ENCODE data around the gene TSPAN11. TPM values are rescaled to one million over a fixed set of nuclear protein-coding genes. Genes with fewer than 3 reads are reported as not detected.
"Not testable (repeated sequence)": the region's sequence is repeated elsewhere in the genome, so short reads cannot be mapped to it uniquely, and the experiment has no call there.

TSPAN11 gene
- total RNA-seq, 1 donor from 2014 or later, result 12.4 TPM

- Mint-ChIP-seq H3K4me1 (ENCODE audit: low read depth, unreplicated experiment) (peaks cover 6% of the 10 kb centered on the region), H3K9me3 (ENCODE audit: unreplicated experiment) (peaks cover 4% of the 10 kb centered on the region), H3K27me3 (ENCODE audit: low read depth, unreplicated experiment) (peaks cover 17% of the 10 kb centered on the region), H3K4me3 (ENCODE audit: unreplicated experiment) (no peak overlapping the region), H3K27ac (ENCODE audit: unreplicated experiment) (no peak overlapping the region), H3K36me3 (ENCODE audit: low read depth, unreplicated experiment) (no peaks in the 10 kb centered on the region)
- TF ChIP-seq CTCF (IDR thresholded peaks at IDR 0.05; ENCODE audit: insufficient read depth, low read depth, low read length) (no peak), EZH2 (IDR thresholded peaks at IDR 0.05; ENCODE audit: insufficient read depth, low read length) (no peak)
- no peaks in the 10 kb centered on the region for H3K4me1 ChIP-seq (ENCODE audit: insufficient read depth, low read length)
- H3K4me2 ChIP-seq (ENCODE audit: low read length), result no peak overlapping the region
- H3K4me3 ChIP-seq (ENCODE audit: insufficient read depth, low read depth, low read length), result no peak overlapping the region
- H3K9ac ChIP-seq (ENCODE audit: low read length), result no peak overlapping the region
- H3K27ac ChIP-seq (ENCODE audit: low read depth, low read length), result no peak overlapping the region
- H4K20me1 ChIP-seq (ENCODE audit: insufficient read depth, low read length), result no peaks in the 10 kb centered on the region
- no peaks in the 10 kb centered on the region for H3K36me3 ChIP-seq (ENCODE audit: insufficient read depth, low read length)
- no peaks in the 10 kb centered on the region for H3K9me3 ChIP-seq (ENCODE audit: insufficient read depth, low read depth, low read length)
- FAIRE-seq (no peak), DNase-seq (ENCODE audit: low read depth) (no peak)
- H2AFZ ChIP-seq (ENCODE audit: low read depth, low read length), result no peak overlapping the region
- no peaks in the 10 kb centered on the region for H3K79me2 ChIP-seq (ENCODE audit: insufficient read depth, low read length)
- H3K27me3 ChIP-seq (ENCODE audit: insufficient read depth, low read length), result peaks cover 14% of the 10 kb centered on the region
Measured at GRCh38 chr12:31026202-31026601, 99.7 kb downstream of the TSPAN11 start.

GRCh38 chr12:31027006-31027405 lies 100.5 kb downstream of the TSPAN11 start:
- H3K4me1 ChIP-seq (ENCODE audit: insufficient read depth, low read length); H3K4me3 ChIP-seq (ENCODE audit: insufficient read depth, low read depth, low read length); FAIRE-seq; H3K9me3 ChIP-seq (ENCODE audit: insufficient read depth, low read depth, low read length); H3K4me3 Mint-ChIP-seq (ENCODE audit: unreplicated experiment); H3K27ac Mint-ChIP-seq (ENCODE audit: unreplicated experiment); H3K4me1 Mint-ChIP-seq (ENCODE audit: low read depth, unreplicated experiment); H4K20me1 ChIP-seq (ENCODE audit: insufficient read depth, low read length); H3K79me2 ChIP-seq (ENCODE audit: insufficient read depth, low read length); DNase-seq (ENCODE audit: low read depth); H3K27ac ChIP-seq (ENCODE audit: low read depth, low read length); H3K9ac ChIP-seq (ENCODE audit: low read length); H2AFZ ChIP-seq (ENCODE audit: low read depth, low read length); H3K4me2 ChIP-seq (ENCODE audit: low read length); H3K36me3 ChIP-seq (ENCODE audit: insufficient read depth, low read length); H3K36me3 Mint-ChIP-seq (ENCODE audit: low read depth, unreplicated experiment); H3K9me3 Mint-ChIP-seq (ENCODE audit: unreplicated experiment): not testable (repeated sequence)
- peaks cover 13% of the 10 kb centered on the region for H3K27me3 ChIP-seq (ENCODE audit: insufficient read depth, low read length)
- peaks cover 18% of the 10 kb centered on the region for H3K27me3 Mint-ChIP-seq (ENCODE audit: low read depth, unreplicated experiment)

- no peak overlapping the region for H3K4me3 ChIP-seq (ENCODE audit: insufficient read depth, low read depth, low read length)
- Mint-ChIP-seq H3K36me3 (ENCODE audit: low read depth, unreplicated experiment) (no peaks in the 10 kb centered on the region), H3K27ac (ENCODE audit: unreplicated experiment) (no peak overlapping the region), H3K4me3 (ENCODE audit: unreplicated experiment) (no peak overlapping the region), H3K4me1 (ENCODE audit: low read depth, unreplicated experiment) (peaks cover 3% of the 10 kb centered on the region), H3K27me3 (ENCODE audit: low read depth, unreplicated experiment) (peaks cover 27% of the 10 kb centered on the region), H3K9me3 (ENCODE audit: unreplicated experiment) (peaks cover 4% of the 10 kb centered on the region)
- TF ChIP-seq EZH2 (IDR thresholded peaks at IDR 0.05; ENCODE audit: insufficient read depth, low read length) (no peak), CTCF (IDR thresholded peaks at IDR 0.05; ENCODE audit: insufficient read depth, low read depth, low read length) (no peak)
- FAIRE-seq (no peak), DNase-seq (ENCODE audit: low read depth) (no peak)
- H3K4me1 ChIP-seq (ENCODE audit: insufficient read depth, low read length), result no peaks in the 10 kb centered on the region
- H3K27ac ChIP-seq (ENCODE audit: low read depth, low read length), result no peak overlapping the region
- H3K36me3 ChIP-seq (ENCODE audit: insufficient read depth, low read length), result no peaks in the 10 kb centered on the region
- no peaks in the 10 kb centered on the region for H4K20me1 ChIP-seq (ENCODE audit: insufficient read depth, low read length)
- no peaks in the 10 kb centered on the region for H3K9me3 ChIP-seq (ENCODE audit: insufficient read depth, low read depth, low read length)
- H2AFZ ChIP-seq (ENCODE audit: low read depth, low read length), result no peak overlapping the region
- peaks cover 8% of the 10 kb centered on the region for H3K27me3 ChIP-seq (ENCODE audit: insufficient read depth, low read length)
- no peak overlapping the region for H3K4me2 ChIP-seq (ENCODE audit: low read length)
- no peaks in the 10 kb centered on the region for H3K79me2 ChIP-seq (ENCODE audit: insufficient read depth, low read length)
- no peak overlapping the region for H3K9ac ChIP-seq (ENCODE audit: low read length)
Measured at GRCh38 chr12:31029468-31029867, 102.9 kb downstream of the TSPAN11 start.

Data from astrocyte (in vitro differentiated cells and primary cell).